CD4-positive, alpha-beta T cell treated with Interleukin-15 for 4 hours (primary cell): ENCODE measurements around the gene MRNIP.

Source experiments
- DNase-seq: peaks from one replicate; pipeline ENCODE4 v3.0.0-alpha.2; 2020; ENCODE audit warnings: low spot score

The MRNIP gene

GRCh38 chr5:179803651-179804554 lies 54.7 kb downstream of the MRNIP start:
- DNase-seq = no peak

GRCh38 chr5:179802950-179803562 lies 55.6 kb downstream of the MRNIP start:
- DNase-seq = no peak

- DNase-seq = no peak
Measured at GRCh38 chr5:179802207-179802883, 56.3 kb downstream of the MRNIP start.

GRCh38 chr5:179801304-179802206 lies 57.1 kb downstream of the MRNIP start:
- peak; percentile 84 for DNase-seq

- no peak for DNase-seq
Measured at GRCh38 chr5:179800696-179801201, 57.9 kb downstream of the MRNIP start.

- no peak for DNase-seq
Measured at GRCh38 chr5:179800071-179800695, 58.4 kb downstream of the MRNIP start.

GRCh38 chr5:179799644-179799973 lies 59.0 kb downstream of the MRNIP start:
- no peak for DNase-seq

- no peak for DNase-seq
Measured at GRCh38 chr5:179798771-179799643, 59.6 kb downstream of the MRNIP start.

GRCh38 chr5:179798144-179798770 lies 60.4 kb downstream of the MRNIP start:
- no peak for DNase-seq

- no peak for DNase-seq
Measured at GRCh38 chr5:179797741-179798140, 60.9 kb downstream of the MRNIP start.

GRCh38 chr5:179796877-179797608 lies 61.6 kb downstream of the MRNIP start:
- no peak for DNase-seq

GRCh38 chr5:179795863-179796833 lies 62.5 kb downstream of the MRNIP start:
- DNase-seq = peak; percentile 60

- no peak for DNase-seq
Measured at GRCh38 chr5:179795049-179795862, 63.4 kb downstream of the MRNIP start.

- no peak for DNase-seq
Measured at GRCh38 chr5:179794575-179794974, 64.0 kb downstream of the MRNIP start.

GRCh38 chr5:179794171-179794570 lies 64.4 kb downstream of the MRNIP start:
- DNase-seq = no peak

- peak; percentile 57 for DNase-seq
Measured at GRCh38 chr5:179793468-179794139, 65.0 kb downstream of the MRNIP start, which contains the start of gene LTC4S. Gene LTC4S, plus strand, starts transcription at chr5:179793986. Its CDS starts 95 bp downstream, at chr5:179794081.
